Activated T-cell treated with anti-CD3 and anti-CD28 coated beads for 24 hours (primary cell): ENCODE results near the gene SCARB1.
A peak's percentile ranks its signal among the peaks of the same experiment; 100 is the strongest.

ENCODE experiments used
- DNase-seq: peaks from one replicate; pipeline ENCODE4 v3.0.0-alpha.2; 2020; ENCODE audit warnings: low read depth

Gene SCARB1

DNA sequence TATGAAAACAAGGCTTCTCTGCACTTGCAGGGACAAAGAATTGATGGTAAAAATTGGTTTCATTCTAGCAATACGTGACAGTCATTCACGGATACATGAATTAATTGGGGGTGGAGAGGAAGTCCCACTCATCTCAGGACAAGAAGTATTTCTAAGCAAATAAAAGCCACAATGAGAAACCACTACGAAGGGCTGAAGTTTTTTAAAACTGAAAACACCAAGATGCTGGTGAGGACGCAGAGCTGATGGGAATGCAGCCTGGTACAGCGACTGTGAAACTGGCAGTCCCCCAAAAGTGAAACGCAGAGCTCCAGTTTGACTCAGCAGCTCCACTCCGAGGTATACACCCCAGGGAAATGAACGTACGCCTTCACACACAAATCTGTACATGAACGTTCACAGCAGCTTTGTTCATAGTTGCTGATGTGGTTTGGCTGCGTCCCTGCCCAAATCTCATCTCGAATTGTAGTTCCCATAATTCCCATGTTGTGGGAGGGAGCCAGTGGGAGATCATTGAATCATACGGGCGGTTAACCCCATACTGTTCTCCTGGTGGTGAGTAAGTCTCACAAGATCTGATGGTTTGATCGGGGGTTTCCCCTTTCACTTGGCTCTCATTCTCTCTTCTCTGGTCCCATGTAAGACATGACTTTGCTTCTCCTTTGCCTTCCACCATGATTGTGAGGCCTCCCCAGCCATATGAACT lies 89.0 kb downstream of the SCARB1 start:
- peak; percentile 77 for DNase-seq

DNA sequence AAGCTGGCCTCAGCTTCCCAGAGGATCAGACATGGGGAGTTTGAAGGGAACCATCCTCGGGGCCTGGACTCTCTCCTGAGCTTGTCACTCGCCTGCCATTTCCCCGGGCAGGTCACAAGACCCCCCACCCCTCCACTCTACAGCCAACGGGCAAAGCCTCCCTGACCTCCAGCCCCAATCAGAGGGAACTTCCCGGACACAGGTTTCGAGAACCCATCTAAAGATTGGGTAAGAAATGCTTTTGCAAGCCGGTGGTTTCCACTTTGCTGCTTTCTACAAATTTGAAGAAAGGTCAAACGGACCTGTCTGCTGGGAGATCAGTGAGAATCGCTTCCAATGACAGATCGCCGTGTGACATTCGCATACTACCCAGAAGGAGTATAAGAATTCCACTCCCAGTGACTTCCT lies 89.6 kb downstream of the SCARB1 start:
- no peak for DNase-seq

DNA sequence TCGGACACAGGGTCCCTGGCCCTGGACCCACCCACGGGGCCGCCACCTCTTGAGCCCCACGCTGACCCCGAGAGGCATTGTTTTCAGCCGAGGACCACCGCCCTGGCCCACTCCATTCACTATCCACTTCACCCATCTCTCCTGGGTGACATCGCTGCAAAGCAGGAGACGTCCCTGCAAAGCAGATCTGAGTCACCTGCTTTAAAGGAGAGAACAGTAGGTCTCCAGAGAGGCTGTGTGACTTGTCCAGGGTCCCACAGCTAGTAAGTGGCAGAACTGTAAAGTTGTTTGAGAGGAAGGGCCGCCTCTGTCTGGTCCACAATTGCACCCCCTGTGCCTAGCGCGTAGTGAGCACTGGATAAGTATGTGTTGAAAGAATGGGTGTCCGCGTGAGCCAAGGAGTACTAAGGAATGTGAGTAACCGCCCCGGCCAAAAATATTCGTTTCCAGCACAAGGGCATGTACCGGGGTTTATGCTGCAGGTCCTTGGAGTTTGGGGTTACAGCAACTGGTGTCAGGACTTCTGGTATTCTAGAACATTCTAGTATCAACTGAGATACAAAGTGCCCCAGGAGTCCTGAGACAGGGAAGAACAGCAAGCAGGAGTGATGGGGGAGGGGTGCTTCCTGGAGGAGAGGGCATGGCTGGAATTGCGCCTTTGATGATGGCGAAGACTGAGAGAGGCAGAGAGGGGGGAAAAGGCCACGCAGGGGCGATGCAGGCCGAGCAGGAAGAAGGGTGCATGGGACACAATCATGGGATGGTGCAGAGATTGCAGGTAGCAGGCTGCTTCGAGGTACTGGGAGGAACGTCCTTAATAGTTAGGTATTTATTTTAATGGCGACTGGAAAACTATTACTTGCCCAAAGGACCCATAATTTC lies 91.1 kb downstream of the SCARB1 start:
- no peak for DNase-seq

DNA sequence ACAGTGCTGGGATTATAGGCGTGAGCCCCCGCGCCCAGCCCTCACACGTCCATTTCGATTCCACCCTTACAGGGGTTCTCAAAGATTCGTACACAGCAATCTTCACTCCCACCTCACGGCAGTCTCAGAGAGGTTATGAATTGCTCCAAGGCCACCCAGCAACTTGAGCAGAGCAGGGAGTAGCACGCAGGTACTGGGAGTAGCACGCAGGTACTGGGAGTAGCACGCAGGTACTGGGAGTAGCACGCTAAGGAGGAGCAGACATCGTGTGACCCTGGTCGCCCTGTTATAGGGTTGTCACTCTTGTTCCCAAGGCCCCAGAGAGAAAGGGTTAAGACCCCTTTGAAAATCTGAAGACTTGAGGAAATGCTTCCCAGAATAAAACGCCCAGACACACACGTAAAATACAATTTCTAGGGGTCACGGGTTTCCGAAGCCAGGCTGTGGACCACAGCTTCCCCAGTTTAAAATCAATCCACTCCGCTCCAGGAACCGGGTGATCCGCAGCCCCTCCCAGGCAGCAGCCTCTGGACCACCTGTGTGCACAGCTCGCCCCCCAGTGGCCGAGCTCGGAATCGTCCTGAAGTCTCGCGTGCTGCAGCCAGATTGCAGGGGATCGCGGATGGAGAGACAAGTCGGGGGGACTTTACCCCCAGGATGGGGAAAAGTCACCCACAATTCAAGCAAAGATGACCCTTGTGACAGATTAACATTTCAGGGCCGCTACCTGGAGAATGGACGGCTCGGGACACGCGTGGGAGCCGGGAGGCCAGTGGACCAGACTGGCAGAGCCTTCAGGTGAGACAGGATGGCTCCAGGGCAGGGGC lies 92.0 kb downstream of the SCARB1 start:
- DNase-seq = peak; percentile 75

DNA sequence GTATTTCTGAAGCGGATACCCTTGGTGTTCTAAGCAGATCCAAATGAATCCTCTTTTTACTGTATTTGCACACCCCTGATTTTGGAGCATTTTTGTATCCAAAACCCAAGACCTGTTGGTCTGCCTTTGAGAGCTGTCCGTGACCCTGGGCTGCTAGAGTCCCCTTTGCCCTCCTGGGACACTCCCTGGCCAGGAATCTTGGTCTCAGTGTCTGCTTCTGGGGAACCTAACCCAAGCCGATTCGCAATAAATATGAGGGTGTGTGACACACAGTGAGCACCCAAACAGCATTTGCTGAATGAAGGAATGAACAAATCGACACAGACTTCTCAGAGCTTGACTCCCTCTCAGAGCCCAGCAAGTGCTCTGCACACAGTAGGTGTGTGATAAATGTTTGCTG lies 92.9 kb downstream of the SCARB1 start:
- DNase-seq = no peak

DNA sequence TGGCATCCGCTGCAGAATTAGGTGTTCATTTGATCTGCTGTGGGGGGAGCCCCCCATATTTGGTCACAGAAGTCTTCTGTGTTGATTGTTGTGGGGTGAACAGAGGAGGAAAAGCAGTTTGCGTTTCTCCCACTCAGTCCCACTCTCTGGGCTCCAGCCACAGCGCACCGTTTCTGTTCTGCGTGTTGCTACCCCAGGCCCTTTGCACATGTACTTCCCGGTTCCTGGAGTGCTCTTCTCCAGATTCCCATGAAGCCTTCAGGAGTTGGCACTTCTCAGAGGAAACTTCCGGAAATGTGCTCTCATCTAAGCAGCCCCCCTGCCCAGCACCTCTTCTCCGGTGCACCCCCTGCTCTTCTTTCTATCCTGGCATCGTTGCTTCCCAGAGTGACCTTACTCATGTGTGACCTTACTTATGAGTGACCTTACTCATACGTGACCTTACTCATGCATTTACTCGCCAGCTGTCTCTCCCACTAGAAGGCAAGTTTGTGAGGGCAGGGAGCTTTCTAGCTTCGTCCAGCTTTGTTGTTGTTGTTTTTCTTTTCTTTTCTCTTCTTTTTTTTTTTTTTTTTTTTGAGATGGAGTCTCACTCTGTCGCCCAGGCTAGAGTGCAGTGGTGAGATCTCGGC lies 93.7 kb downstream of the SCARB1 start:
- DNase-seq = no peak

DNA sequence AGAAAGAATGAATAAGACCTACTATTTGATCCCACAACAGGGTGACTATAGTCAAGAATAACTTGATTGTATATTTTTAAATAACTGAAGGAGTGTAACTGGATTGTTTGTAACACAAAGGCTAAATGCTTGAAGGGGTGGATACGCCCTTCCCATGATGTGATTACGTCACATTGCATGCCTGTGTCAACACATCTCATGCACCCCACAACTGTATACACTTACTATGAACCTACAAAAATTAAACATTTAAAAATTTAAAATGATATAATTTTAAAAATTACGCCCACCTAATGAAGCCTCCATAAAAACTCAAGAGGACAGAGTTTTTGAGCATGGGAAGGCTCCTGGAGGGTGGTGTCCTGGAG lies 94.5 kb downstream of the SCARB1 start:
- no peak for DNase-seq

DNA sequence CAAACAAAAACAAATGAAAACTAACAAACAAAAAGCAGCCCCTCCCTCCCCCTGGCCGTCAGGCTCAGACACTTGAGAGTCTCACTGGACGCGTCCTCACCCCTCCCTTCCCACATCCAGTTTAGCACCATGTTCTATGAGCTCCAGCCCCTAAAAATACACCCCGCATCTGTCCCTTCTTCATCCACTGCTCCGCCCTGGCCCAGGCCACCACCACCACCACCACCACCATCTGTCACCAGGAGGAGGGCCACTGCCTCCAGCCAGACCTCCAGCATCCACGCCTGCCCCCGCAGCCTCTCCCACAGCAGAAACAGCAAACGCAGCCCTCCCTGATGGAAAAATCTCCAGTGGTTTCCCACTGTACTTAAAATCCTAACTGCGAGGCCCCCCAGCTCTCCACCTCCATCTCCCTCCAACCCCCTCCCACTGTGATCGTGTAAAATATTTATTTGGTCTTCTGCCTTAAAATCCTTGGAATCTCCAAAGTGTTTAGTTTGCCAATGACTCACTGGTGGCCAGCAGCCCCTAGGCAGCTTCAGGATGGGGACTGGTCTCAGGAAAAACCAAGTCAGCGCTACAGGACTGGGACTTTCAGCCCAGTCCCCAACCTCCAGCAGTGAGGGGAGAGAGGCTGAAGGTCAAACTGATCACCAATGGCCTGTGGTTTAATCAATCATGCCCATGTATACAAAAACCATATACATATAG lies 95.1 kb downstream of the SCARB1 start:
- DNase-seq = no peak

DNA sequence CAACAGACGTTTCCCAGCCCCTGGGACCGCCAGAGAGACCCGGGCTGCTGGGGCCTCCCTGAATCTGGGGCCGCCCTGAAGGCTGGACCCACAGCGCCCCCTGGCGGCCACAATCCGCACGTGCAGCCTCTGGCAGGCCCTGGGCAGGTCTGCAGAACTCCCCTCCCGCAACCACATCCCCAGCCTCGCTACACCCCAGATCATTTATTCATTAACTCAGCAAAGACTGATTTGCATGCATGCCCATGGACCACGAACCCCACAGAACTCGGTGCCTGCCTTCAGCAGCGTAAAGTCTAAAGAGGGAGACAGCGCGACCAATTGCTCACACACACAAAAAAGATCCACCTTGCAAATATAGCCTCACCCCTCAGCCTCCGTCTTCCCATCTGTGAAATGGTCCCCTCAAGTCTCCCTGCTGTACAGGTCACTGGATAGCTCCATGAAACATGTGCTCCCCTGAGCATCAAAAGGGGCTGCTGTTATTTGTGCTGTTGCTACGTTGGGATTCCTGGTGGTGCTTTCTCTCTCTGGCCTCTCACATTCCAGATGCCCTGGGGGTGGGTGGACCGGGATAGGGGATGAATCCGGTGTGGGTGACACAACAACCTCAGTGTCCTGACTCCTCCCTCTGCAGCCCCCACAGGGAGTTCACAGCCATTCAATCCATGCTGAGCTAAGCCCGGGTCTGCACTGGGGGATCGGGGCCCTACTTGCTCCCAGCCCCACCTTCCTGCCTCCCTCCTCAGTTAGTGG lies 96.4 kb downstream of the SCARB1 start:
- DNase-seq = peak; percentile 80

DNA sequence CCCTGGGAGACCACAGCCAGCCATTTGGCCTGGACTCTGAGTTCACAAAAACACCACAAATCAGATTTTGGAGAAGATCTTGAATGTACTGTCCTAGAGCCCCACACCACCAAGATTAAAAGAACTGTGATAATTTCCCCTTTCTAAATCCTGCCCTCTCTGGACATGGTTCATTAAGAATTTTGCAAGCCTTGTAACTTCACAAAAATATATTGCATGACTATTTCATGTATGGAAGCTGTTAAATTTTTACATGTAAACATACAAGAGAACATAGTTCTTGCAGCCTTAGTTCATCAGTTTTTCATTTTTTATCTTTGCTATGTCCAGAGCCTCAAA lies 97.0 kb downstream of the SCARB1 start:
- DNase-seq = no peak

DNA sequence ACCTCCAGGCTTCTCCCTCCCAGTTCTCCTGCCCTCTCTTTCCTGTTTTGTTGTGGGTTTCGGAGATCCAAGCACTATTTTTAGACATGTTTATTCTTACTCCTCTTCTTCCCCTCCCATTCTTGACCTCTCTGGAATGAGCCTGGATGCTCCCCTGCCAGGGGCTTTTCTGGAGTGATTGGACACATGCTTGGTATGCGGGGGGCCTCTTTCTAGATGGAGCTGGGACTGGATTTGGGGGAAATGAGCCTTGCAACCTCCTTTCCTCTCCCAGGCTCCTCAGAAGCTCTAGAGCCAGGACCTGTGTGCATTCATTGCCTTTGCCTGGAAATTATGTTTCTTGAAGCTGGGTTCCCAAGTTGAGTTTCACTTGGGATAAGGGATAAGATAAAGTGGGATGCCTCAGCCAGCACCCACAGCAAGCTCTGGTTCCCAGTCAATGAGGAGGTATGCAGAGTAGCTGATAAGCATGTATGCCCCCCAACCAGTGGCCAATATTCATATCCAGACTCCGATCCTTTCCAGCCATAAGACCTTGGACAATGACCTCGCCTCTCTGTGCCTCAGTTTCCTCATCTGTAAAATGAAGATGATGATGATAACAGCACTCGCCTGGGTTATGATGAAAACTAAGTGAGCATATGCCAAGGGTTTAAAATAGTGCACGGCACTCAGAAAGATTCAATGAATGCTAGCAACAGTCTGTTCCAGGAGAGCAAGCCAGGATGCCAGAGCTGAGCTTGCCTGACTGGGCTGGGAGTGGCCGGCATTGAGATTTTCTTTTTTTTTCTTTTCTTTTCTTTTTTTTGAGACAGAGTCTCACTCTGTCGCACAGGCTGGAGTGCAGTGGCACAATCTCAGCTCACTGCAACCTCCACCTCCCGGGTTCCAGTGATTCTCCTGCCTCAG lies 97.8 kb downstream of the SCARB1 start:
- no peak for DNase-seq

DNA sequence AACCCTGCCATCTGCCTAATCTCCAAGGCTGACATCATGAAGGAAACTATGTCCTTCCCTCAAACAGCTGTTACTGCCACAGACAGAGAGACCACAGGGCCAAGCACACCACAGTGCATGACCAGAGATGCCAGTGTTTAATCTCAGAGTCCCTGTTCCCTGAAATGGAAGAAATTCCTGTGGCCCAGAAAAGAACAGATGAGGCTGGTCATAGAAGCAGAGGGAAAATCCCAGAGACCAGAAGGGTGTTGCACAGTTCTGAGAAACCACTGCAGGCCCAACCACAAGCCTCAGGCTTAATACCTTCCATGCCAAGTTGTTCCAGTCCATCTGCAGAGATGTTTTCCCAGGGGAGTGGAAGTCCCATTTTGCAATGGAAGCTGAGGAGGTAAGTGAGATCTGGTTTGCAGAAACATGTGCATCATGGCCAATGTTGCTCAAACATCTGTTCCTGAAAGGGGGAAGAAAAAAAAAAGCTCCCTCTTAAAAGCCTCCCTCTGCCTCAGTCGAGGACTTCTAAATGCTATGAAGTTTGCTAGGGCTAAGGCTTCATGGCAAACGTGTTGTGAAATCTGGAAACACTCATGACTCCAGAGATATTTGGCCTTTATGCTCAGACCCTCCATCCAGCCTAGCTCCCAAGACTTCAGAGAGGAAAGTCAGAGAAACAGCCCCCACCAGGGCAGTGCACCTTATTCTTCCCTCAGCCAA lies 98.6 kb downstream of the SCARB1 start:
- no peak for DNase-seq

DNA sequence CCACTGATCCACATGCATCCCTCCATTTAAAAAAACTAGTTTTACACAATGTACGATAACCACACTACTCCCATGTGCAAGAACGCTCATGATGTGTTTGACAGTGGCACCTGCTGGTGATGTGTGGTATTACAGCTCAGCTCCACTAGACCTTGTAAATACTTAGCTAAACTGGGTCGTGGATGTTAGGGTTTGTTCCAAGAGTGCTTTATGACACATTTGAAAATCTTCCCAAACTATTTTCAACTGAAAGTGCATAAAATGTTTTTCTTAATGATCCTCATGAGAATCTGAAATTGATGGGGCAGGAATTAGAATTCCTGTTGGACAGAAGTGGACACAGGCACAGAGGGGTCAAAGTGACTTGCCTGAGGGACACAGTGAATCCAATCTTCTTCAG lies 99.2 kb downstream of the SCARB1 start:
- DNase-seq = no peak

DNA sequence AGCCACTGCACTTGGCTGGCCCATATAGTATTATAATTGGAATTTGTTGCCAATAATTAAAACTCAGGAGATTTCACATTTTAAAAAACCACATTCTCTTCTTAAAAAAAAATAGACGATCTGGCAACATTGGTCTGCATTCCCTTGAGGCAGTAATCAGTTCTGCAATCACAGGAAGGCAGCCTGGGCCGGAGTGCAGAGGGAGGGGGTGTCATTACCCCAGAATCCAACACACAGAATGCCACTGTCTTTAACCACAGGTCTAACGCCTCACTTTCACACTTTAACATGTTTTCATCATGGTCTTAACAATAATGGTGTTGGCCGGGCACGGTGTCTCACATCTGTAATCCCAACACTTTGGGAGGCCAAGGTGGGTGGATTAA lies 100.1 kb downstream of the SCARB1 start:
- no peak for DNase-seq

DNA sequence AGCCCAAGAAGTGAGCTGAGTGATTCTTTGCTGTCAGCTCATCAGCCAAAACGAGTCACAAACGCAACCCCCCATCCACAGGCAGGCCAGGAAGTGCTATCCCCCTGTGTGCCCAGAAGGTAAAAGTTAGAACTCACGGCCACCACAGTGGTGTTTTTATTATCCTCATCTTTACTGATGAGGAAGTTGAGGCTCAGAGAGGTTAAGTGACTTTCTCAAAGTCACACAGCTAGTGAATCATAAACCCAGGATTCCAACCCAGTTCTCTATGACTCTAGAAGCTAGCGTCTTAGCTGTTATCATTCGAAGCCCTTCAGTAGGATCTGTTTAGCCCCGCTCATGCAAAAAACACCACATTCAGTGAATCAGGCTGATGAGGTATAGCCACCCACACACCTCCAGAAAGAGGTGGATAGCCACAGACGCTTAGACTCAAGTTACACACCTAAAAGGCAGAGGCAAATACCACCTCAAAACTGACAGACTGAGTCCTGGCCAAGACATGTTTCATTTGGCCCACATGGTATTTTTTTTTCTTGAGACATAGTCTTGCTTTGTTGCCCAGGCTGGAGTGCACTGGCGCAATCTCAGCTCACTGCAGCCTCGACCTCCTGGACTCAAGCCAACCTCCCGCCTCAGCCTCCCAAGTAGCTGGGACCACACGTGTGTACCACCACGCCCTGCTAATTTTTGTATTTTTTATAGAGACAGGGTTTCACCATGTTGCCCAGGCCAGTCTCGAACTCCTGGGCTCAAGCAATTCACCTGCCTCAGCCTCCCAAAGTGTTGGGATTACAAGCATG lies 100.7 kb downstream of the SCARB1 start:
- peak; percentile 28 for DNase-seq

DNA sequence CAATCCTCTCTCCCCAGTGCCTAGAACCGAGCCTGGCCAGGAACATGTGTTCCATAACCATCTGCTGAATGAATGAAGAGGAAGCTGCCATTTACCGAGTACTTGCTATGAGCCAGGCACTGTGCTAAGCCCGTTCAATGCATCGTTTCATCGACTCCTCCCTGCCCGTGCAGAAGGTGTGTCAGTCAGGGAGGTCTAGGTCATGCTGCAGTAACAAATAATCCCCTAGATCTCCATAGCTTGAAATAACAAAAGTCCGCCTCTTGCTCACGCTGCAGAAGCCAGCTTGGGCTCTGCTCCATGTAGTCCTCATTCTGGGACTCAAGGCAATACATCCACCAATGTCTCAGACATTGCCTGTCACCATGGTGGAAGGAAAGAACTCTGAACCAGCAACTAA lies 101.3 kb downstream of the SCARB1 start:
- DNase-seq = no peak

DNA sequence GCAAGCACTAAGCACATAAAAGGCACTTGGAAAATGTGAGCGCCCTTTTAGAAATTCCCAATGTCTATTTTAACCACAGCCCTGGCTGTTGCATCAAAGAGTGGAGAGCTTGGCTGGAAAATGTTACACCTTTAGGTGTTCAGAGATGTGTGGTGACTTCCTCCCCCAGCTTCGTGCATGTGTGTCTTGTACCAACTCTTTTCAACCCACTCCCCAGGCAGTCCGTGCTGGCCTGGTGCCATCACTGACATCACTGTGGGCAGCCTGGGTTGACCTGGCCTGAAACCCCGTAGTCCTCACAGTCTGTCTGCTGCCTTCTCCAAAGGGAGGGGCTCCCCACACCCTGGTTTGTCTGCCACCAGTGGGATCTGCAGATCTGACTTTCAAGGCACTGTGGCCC lies 101.8 kb downstream of the SCARB1 start:
- peak; percentile 23 for DNase-seq

DNA sequence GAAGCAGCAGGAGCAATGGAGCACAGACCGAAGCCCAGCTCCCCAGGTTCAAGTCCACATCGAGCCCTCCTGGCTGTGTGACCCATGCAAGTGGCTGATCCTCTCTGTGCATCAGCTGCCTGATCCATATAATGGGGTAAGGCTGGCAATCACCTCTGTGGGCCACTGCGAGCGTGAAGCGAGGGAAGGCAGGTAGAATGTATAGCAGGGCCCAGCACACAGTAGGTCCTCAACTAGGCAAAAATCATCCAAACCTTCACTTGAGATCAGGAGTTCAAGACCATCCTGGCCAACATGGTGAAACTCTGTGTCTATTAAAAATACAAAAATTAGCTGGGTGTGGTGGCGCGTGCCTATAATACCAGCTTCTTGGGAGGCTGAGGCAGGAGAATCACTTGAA lies 102.6 kb downstream of the SCARB1 start:
- no peak for DNase-seq
